SK-N-SH (cell line): Measurements from ENCODE around the gene HINT2. TPM values are rescaled to one million over a fixed set of nuclear protein-coding genes. Genes with fewer than 3 reads are reported as not detected.

ENCODE experiments used
- CTCF ChIA-PET: fragments of 300-600, 350-600 bp; formaldehyde crosslinking; extraction: SDS; loops from one replicate; lab custom pipeline; 2021; lab: Yijun Ruan, JAX
- POLR2A ChIA-PET: fragments of 350-600 bp; sonication (Branson Sonifier 250); formaldehyde crosslinking; extraction: SDS; loops from one replicate; lab custom pipeline; 2020; ENCODE audit warnings: antibody characterized with exemption, inconsistent platforms; lab: Yijun Ruan, JAX
- DNase-seq: peaks from one replicate; pipeline ENCODE4 v3.0.0; 2012
- H2AFZ ChIP-seq: fragments of 200-600 bp; sonication (generic); 2 replicates; pipeline ENCODE4 v1.8.1; 2016; ENCODE audit warnings: antibody characterized with exemption, mild to moderate bottlenecking, low read depth
- H3F3A ChIP-seq: fragments of 200-600 bp; sonication (generic); replicated peaks from 2 replicates; pipeline ENCODE3; 2016; ENCODE audit warnings: antibody characterized with exemption, mild to moderate bottlenecking; ENCODE audit not compliant: insufficient read depth
- H3K27ac ChIP-seq, 2 experiments: fragments of 200-500 bp in 1 of 2; fragments of 200-600 bp in 1 of 2; sonication (Bioruptor generic) in 1 of 2; sonication (generic), shearing (Covaris generic) in 1 of 2; 2 replicates each; pipeline versions ENCODE4 v1.5.1 to v1.6.1; 2014 to 2016; ENCODE audit warnings: low read depth in 2 of 2, inconsistent platforms in 1 of 2, low read length in 1 of 2, mild to moderate bottlenecking in 1 of 2, mixed read lengths in 1 of 2
- H3K27me3 ChIP-seq: fragments of 200-600 bp; sonication (generic), shearing (Covaris generic); 2 replicates; pipeline ENCODE4 v1.6.1; 2016; ENCODE audit warnings: mixed run types; ENCODE audit not compliant: insufficient read depth
- H3K36me3 ChIP-seq, 2 experiments: fragments of 200-500 bp in 1 of 2; fragments of 200-600 bp in 1 of 2; sonication (Bioruptor generic) in 1 of 2; sonication (generic) in 1 of 2; replicated peaks in 1 of 2; 2 replicates each; pipeline versions ENCODE3 to v1.5.1; 2014 to 2016; ENCODE audit warnings: low read length in 1 of 2, mild to moderate bottlenecking in 1 of 2; ENCODE audit not compliant: insufficient read depth in 2 of 2, control insufficient read depth in 1 of 2
- H3K4me1 ChIP-seq, 2 experiments: fragments of 200-500 bp in 1 of 2; fragments of 200-600 bp in 1 of 2; sonication (Bioruptor generic) in 1 of 2; sonication (generic), shearing (Covaris generic) in 1 of 2; 2 replicates each; pipeline versions ENCODE4 v1.5.1 to v1.6.1; 2014 to 2016; ENCODE audit warnings: low read depth in 1 of 2, low read length in 1 of 2, mixed run types in 1 of 2; ENCODE audit not compliant: insufficient read depth in 2 of 2, control insufficient read depth in 1 of 2
- H3K4me2 ChIP-seq: fragments of 200-600 bp; sonication (generic), shearing (Covaris generic); 2 replicates; pipeline ENCODE4 v1.6.1; 2017; ENCODE audit warnings: mixed run types
- H3K4me3 ChIP-seq, 2 experiments: fragments of 200-500 bp in 1 of 2; fragments of 200-600 bp in 1 of 2; sonication (Bioruptor generic) in 1 of 2; sonication (generic), shearing (Covaris generic) in 1 of 2; 2 replicates each; pipeline versions ENCODE4 v1.5.1 to v1.8.1; 2014 to 2016; ENCODE audit warnings: low read depth in 2 of 2, inconsistent platforms in 1 of 2, low read length in 1 of 2, mild to moderate bottlenecking in 1 of 2, mixed read lengths in 1 of 2, moderate library complexity in 1 of 2
- H3K79me2 ChIP-seq: fragments of 200-600 bp; sonication (generic); 2 replicates; pipeline ENCODE4 v1.8.1; 2017; ENCODE audit warnings: mild to moderate bottlenecking; ENCODE audit not compliant: insufficient read depth
- H3K9ac ChIP-seq: fragments of 200-600 bp; sonication (generic); 2 replicates; pipeline ENCODE4 v1.6.1; 2017; ENCODE audit warnings: mixed run types
- H3K9me2 ChIP-seq: fragments of 200-600 bp; sonication (generic); 2 replicates; pipeline ENCODE4 v1.6.1; 2017; ENCODE audit warnings: mixed run types
- H3K9me3 ChIP-seq: fragments of 200-600 bp; sonication (generic); 2 replicates; pipeline ENCODE4 v1.6.1; 2017; ENCODE audit warnings: mixed run types, mild to moderate bottlenecking, moderate library complexity
- H4K20me1 ChIP-seq: fragments of 200-600 bp; sonication (generic); 2 replicates; pipeline ENCODE4 v1.6.1; 2017; ENCODE audit warnings: mild to moderate bottlenecking, mixed run types; ENCODE audit not compliant: insufficient read depth
- EP300 ChIP-seq, 2 experiments: IDR thresholded peaks; 2 replicates each; pipeline versions ENCODE4 v1.4.0 to v1.6.1; 2012; ENCODE audit warnings: borderline replicate concordance in 1 of 2, low read depth in 1 of 2, low read length in 1 of 2
- FOSL2 ChIP-seq: IDR thresholded peaks from 2 replicates; pipeline ENCODE4 v1.4.0; 2012; ENCODE audit warnings: low read depth, mild to moderate bottlenecking, moderate library complexity, borderline replicate concordance
- FOXJ3 ChIP-seq: sonication (generic); formaldehyde crosslinking; IDR thresholded peaks from 2 replicates; pipeline ENCODE4 v1.5.1; 2020; ENCODE audit warnings: mild to moderate bottlenecking, missing genetic modification reagents
- GABPA ChIP-seq: IDR thresholded peaks from 2 replicates; pipeline ENCODE4 v1.4.0; 2012; ENCODE audit warnings: low read depth, mild to moderate bottlenecking
- MXI1 ChIP-seq: IDR thresholded peaks from 2 replicates; pipeline ENCODE4 v1.6.1; 2012; ENCODE audit warnings: mild to moderate bottlenecking, low read depth, low read length, improper control_type of control experiment
- NFIC ChIP-seq: IDR thresholded peaks from 2 replicates; pipeline ENCODE4 v1.4.0; 2012; ENCODE audit warnings: borderline replicate concordance
- NRF1 ChIP-seq: IDR thresholded peaks from 2 replicates; pipeline ENCODE4 v1.6.1; 2012; ENCODE audit warnings: low read depth, mild to moderate bottlenecking, low read length
- RAD21 ChIP-seq: IDR thresholded peaks from 2 replicates; pipeline ENCODE4 v1.6.1; 2012; ENCODE audit warnings: mild to moderate bottlenecking, low read length
- RFX5 ChIP-seq: IDR thresholded peaks from 2 replicates; pipeline ENCODE4 v1.6.1; 2012; ENCODE audit warnings: mild to moderate bottlenecking, improper control_type of control experiment, low read length
- RXRA ChIP-seq: IDR thresholded peaks from 2 replicates; pipeline ENCODE4 v1.4.0; 2012; ENCODE audit warnings: low read depth, mild to moderate bottlenecking, borderline replicate concordance
- SIN3A ChIP-seq: IDR thresholded peaks from 2 replicates; pipeline ENCODE4 v1.6.1; 2012; ENCODE audit warnings: low read depth, mild to moderate bottlenecking, low read length, moderate library complexity, borderline replicate concordance
- SMC3 ChIP-seq: IDR thresholded peaks from 2 replicates; pipeline ENCODE4 v1.6.1; 2012; ENCODE audit warnings: low read depth, low read length, improper control_type of control experiment
- TAF1 ChIP-seq: IDR thresholded peaks from 2 replicates; pipeline ENCODE4 v1.6.1; 2012; ENCODE audit warnings: low read depth, mild to moderate bottlenecking, low read length, moderate library complexity, borderline replicate concordance
- YY1 ChIP-seq: IDR thresholded peaks from 2 replicates; pipeline ENCODE4 v1.4.0; 2012; ENCODE audit warnings: low read depth, mild to moderate bottlenecking
- WGBS: methylation state at CpG from one replicate; pipeline ENCODE4 v1.1.6; 2017; ENCODE audit warnings: low lambda C conversion rate; 5-methylcytosine and 5-hydroxymethylcytosine counted together
- polyA plus RNA-seq, 3 experiments: library from polyadenylated mRNA; depleted of rRNA; stranded (reverse); fragments of >200 nt; gene quantifications; 2 replicates each; pipeline ENCODE4 v1.2.3, GENCODE V29; 2012
- TF ChIP-seq, protein P1 (sequence below): IDR thresholded peaks from 2 replicates; pipeline ENCODE4 v1.4.0; 2012; ENCODE audit warnings: low read depth
- TF ChIP-seq, protein P2 (sequence below): fragments of 150-350 bp; IDR thresholded peaks from 2 replicates; pipeline ENCODE4 v1.6.1; 2017; ENCODE audit warnings: antibody characterized with exemption, low read length, low read depth, borderline replicate concordance

HINT2 gene
- polyA plus RNA-seq, 1 of the 3 experiments (the other 2 are of a cell fraction) = 57.2 TPM

DNA sequence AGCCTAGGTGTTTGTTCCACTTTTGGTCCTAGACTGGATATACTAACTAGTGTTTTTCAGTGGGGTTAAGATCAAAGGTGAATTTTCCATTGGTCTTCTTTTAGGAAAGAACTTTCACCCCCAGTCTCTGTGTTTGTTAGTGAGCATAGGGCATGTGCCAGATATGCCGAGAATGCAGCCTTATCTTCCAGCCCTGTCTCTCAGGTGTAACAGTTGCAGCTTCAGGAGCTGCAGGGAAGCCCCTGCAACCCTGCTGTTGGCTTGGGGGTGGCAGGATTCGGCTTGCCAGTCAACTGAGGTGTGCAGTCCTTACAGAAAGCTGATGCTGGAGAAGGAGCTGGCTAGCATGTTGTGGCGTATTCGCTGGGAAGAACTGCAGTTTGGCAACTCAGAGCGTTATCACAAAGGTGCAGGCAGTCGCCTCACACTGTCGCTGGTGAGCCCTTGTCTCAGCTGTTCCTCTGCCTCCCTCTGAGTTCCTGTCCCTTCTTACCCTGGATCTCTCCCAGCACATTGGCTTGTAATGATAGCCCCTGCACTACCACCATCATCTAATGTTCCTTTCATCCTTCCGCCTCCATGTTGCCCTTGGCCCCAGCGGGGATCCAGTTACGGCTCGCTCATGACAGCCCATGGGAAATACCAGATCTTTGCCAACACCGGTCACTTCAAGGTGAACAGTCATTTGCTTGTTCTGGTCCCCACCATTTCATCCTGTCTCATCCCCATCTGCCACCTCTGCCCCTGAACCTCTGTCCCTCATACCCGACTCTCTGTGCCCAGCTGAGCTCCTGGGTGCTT, 13.3 kb downstream of the HINT2 start:
- no peak for DNase-seq
- WGBS = 89% methylated on average over 13 of the region's 13 CpGs
- no peaks in the 10 kb centered on the region for H3K27me3 ChIP-seq
- TF ChIP-seq, protein P1, sequence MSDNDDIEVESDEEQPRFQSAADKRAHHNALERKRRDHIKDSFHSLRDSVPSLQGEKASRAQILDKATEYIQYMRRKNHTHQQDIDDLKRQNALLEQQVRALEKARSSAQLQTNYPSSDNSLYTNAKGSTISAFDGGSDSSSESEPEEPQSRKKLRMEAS = no peak
- TF ChIP-seq EP300 (IDR thresholded peaks at IDR 0.05; ENCODE audit: borderline replicate concordance in 1 of 2, low read depth in 1 of 2, low read length in 1 of 2) = no peak
- no peaks in the 10 kb centered on the region for H3K9me2 ChIP-seq
- peaks cover 0 to 29% of the 10 kb centered on the region in 2 experiments for H3K36me3 ChIP-seq
- peaks cover 0 to 9% of the 10 kb centered on the region in 2 experiments; a peak in 2 of 4 replicates for H3K4me1 ChIP-seq
- H3F3A ChIP-seq = peaks cover 13% of the 10 kb centered on the region
- no peak overlapping the region for H3K9ac ChIP-seq
- H3K27ac ChIP-seq = no peak overlapping the region
- H3K4me2 ChIP-seq = no peak overlapping the region
- H3K79me2 ChIP-seq = no peaks in the 10 kb centered on the region
- H3K9me3 ChIP-seq = no peaks in the 10 kb centered on the region
- no peak overlapping the region for H2AFZ ChIP-seq
- ChIA-PET POLR2A (no interaction called here), CTCF (interaction anchor here (1.1 to 2.2 kb wide), 5 partner anchors 9 to 81 kb away, joined by 3 to 13 read pairs (median 3); partner anchors contain the start of gene SPAG8)
- no peaks in the 10 kb centered on the region for H4K20me1 ChIP-seq
- H3K4me3 ChIP-seq = no peak overlapping the region

DNA sequence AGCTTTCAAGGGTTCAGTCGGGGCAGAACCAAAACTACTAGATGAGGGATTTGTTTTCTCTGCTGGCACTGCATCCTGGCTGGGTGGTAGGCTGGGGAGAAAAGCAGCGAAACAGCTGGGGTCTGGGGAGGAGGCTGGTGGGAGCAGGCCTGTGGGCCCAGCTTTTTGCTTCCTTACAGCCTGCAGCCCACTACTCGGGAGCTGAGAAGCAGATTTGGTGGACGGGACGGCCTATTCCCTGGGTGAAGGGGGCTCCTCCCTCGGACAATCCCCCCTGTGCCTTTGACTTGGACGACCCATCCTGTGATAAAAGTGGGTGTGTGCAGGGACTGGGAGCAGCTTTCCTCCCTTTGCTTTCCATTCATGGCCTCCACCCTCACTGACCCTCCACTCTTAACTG, 14.3 kb downstream of the HINT2 start:
- Histone ChIP-seq H3K79me2 (no peaks in the 10 kb centered on the region), H3K4me1 (peaks cover 0 to 9% of the 10 kb centered on the region in 2 experiments; a peak in 2 of 4 replicates), H3K9me2 (no peaks in the 10 kb centered on the region), H3F3A (peaks cover 13% of the 10 kb centered on the region), H4K20me1 (no peaks in the 10 kb centered on the region), H3K9ac (no peak overlapping the region), H3K4me2 (no peak overlapping the region), H3K36me3 (peaks cover 0 to 25% of the 10 kb centered on the region in 2 experiments), H2AFZ (no peak overlapping the region), H3K27ac (no peak overlapping the region), H3K4me3 (no peak overlapping the region), H3K27me3 (no peaks in the 10 kb centered on the region), H3K9me3 (no peaks in the 10 kb centered on the region)
- POLR2A ChIA-PET = no interaction called here
- TF ChIP-seq RFX5 (no peak), TAF1 (no peak), RAD21 (no peak), NFIC (no peak), NRF1 (no peak), FOSL2 (no peak), GABPA (no peak), SIN3A (no peak), FOXJ3 (CRISPR knock-in tag) (no peak), MXI1 (no peak), RXRA (no peak), YY1 (no peak), SMC3 (no peak)
- TF ChIP-seq, protein P2, sequence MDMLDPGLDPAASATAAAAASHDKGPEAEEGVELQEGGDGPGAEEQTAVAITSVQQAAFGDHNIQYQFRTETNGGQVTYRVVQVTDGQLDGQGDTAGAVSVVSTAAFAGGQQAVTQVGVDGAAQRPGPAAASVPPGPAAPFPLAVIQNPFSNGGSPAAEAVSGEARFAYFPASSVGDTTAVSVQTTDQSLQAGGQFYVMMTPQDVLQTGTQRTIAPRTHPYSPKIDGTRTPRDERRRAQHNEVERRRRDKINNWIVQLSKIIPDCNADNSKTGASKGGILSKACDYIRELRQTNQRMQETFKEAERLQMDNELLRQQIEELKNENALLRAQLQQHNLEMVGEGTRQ = no peak
- DNase-seq = no peak
- CTCF ChIA-PET = interaction anchor here (0.6 to 2.2 kb wide), 6 partner anchors 10 to 931 kb away, joined by 3 to 13 read pairs (median 4); partner anchors contain the start of gene SPAG8
- 92% methylated on average over 3 of the region's 7 CpGs for WGBS
